GM23338 (cell line): ENCODE results near the gene SLC29A2. TPM values are rescaled to one million over a fixed set of nuclear protein-coding genes. Genes with fewer than 3 reads are reported as not detected.

Source experiments
- ATAC-seq: fragments of 200-7000 bp; cut with Tn5 transposase; 3 replicates; pipeline ENCODE4 v1.9.1; 2020
- DNase-seq: peaks from one replicate; pipeline ENCODE4 v3.0.0-alpha.2; 2015; ENCODE audit warnings: low spot score
- H2AFZ ChIP-seq: fragments of 200-600 bp; sonication (generic); 2 replicates; pipeline ENCODE4 v1.8.0; 2016; ENCODE audit warnings: antibody characterized with exemption, mild to moderate bottlenecking, moderate library complexity
- H3F3A ChIP-seq: fragments of 200-600 bp; sonication (generic); replicated peaks from 2 replicates; pipeline ENCODE4 v1.8.0; 2017; ENCODE audit warnings: antibody characterized with exemption, mixed run types, low read depth
- H3K27ac ChIP-seq: fragments of 200-600 bp; sonication (generic); 2 replicates; pipeline ENCODE4 v1.6.1; 2016; ENCODE audit warnings: low read depth
- H3K27me3 ChIP-seq: fragments of 200-600 bp; sonication (generic); 2 replicates; pipeline ENCODE4 v1.8.0; 2016; ENCODE audit warnings: mild to moderate bottlenecking, mixed run types, moderate library complexity; ENCODE audit not compliant: insufficient read depth
- H3K36me3 ChIP-seq: fragments of 200-600 bp; sonication (generic); 2 replicates; pipeline ENCODE4 v1.8.0; 2016; ENCODE audit warnings: mild to moderate bottlenecking; ENCODE audit not compliant: insufficient read depth
- H3K4me1 ChIP-seq: fragments of 200-600 bp; sonication (generic); 2 replicates; pipeline ENCODE4 v1.8.0; 2016; ENCODE audit warnings: mild to moderate bottlenecking, moderate library complexity; ENCODE audit not compliant: insufficient read depth
- H3K4me2 ChIP-seq: fragments of 200-600 bp; sonication (generic); 2 replicates; pipeline ENCODE4 v1.7.1; 2017; ENCODE audit warnings: mixed run types
- H3K4me3 ChIP-seq: fragments of 200-600 bp; sonication (generic); 2 replicates; pipeline ENCODE4 v1.6.1; 2016; ENCODE audit warnings: mixed run types
- H3K79me2 ChIP-seq: fragments of 200-600 bp; sonication (generic); replicated peaks from 2 replicates; pipeline ENCODE4 v1.8.0; 2017; ENCODE audit warnings: mild to moderate bottlenecking; ENCODE audit not compliant: insufficient read depth
- H3K9me2 ChIP-seq: fragments of 200-600 bp; sonication (generic); 2 replicates; pipeline ENCODE4 v1.8.0; 2017; ENCODE audit not compliant: insufficient read depth
- H4K20me1 ChIP-seq: fragments of 200-600 bp; sonication (generic); replicated peaks from 2 replicates; pipeline ENCODE4 v1.8.0; 2017; ENCODE audit warnings: mild to moderate bottlenecking; ENCODE audit not compliant: insufficient read depth
- H3K27ac Mint-ChIP-seq: 2 replicates; pipeline ENCODE4 v1.8.0; 2020; ENCODE audit warnings: inconsistent platforms, mild to moderate bottlenecking, moderate library complexity, mixed read lengths
- H3K27me3 Mint-ChIP-seq: 3 replicates; pipeline ENCODE4 v1.8.0; 2022; ENCODE audit warnings: low read depth, mild to moderate bottlenecking, moderate library complexity, mixed read lengths, inconsistent platforms; ENCODE audit not compliant: insufficient read depth, poor library complexity
- H3K36me3 Mint-ChIP-seq: 3 replicates; pipeline ENCODE4 v1.8.0; 2021; ENCODE audit warnings: low read depth, mild to moderate bottlenecking, inconsistent platforms, moderate library complexity, mixed read lengths
- H3K4me1 Mint-ChIP-seq: 3 replicates; pipeline ENCODE4 v1.8.0; 2020; ENCODE audit warnings: mild to moderate bottlenecking, inconsistent platforms, mixed read lengths
- H3K4me3 Mint-ChIP-seq: 3 replicates; pipeline ENCODE4 v1.8.0; 2021; ENCODE audit warnings: moderate library complexity, mild to moderate bottlenecking, inconsistent platforms, mixed read lengths
- H3K9me3 Mint-ChIP-seq: 3 replicates; pipeline ENCODE4 v1.8.0; 2020; ENCODE audit warnings: moderate library complexity, mild to moderate bottlenecking, inconsistent platforms, mixed read lengths
- CTCF ChIP-seq, 2 experiments: fragments of 200-600 bp in 1 of 2; sonication (generic) in 1 of 2; conservative IDR thresholded peaks; 2 replicates each; pipeline versions ENCODE4 v1.5.1 to v1.6.1; 2016 to 2017; ENCODE audit warnings: antibody characterized with exemption in 2 of 2, low read depth in 2 of 2, mild to moderate bottlenecking in 2 of 2, moderate library complexity in 1 of 2
- EZH2 ChIP-seq: fragments of 200-600 bp; sonication (generic); IDR thresholded peaks from one replicate; pipeline ENCODE4 v1.8.0; 2017; ENCODE audit warnings: antibody characterized with exemption, mild to moderate bottlenecking, low read depth; ENCODE audit not compliant: unreplicated experiment
- NANOG ChIP-seq: IDR thresholded peaks from 2 replicates; pipeline ENCODE4 v1.6.1; 2016; ENCODE audit warnings: antibody characterized with exemption, borderline replicate concordance
- REST ChIP-seq: IDR thresholded peaks from one replicate; pipeline ENCODE4 v1.6.1; 2018; ENCODE audit warnings: antibody characterized with exemption; ENCODE audit not compliant: unreplicated experiment
- ZNF114 ChIP-seq: fragments of 250-450 bp; sonication (Bioruptor Pico); IDR thresholded peaks from 2 replicates; pipeline ENCODE4 v1.5.0; 2020; ENCODE audit warnings: mild to moderate bottlenecking, moderate library complexity
- ZNF331 ChIP-seq: fragments of 250-450 bp; sonication (Bioruptor Pico); IDR thresholded peaks from 2 replicates; pipeline ENCODE4 v1.5.0; 2020; ENCODE audit warnings: low read depth, mild to moderate bottlenecking, moderate library complexity
- ZNF462 ChIP-seq: fragments of 250-450 bp; sonication (Bioruptor Pico); IDR thresholded peaks from 2 replicates; pipeline ENCODE4 v1.5.0; 2020; ENCODE audit warnings: mild to moderate bottlenecking, moderate library complexity
- polyA plus RNA-seq: library from polyadenylated mRNA; unstranded; fragments of >200 nt; fragmentation: Nextera tagmentation; extraction: Ambion mirVana; gene quantifications from 2 replicates; pipeline ENCODE4 v1.2.1, GENCODE V29; 2016
- total RNA-seq: library from RNA; depleted of rRNA; stranded (reverse); fragments of >200 nt; shearing (Covaris generic); gene quantifications from 2 replicates; pipeline ENCODE4 v1.2.3, GENCODE V29; 2014

The SLC29A2 gene
- total and polyA plus RNA-seq, 2 experiments from 2014 or later = 26.0 to 31.1 TPM

- TF ChIP-seq REST = no peak
- TF ChIP-seq ZNF331 (CRISPR knock-in tag) = no peak
- TF ChIP-seq NANOG = no peak
- TF ChIP-seq EZH2 = no peak
- no peak for TF ChIP-seq CTCF (conservative IDR thresholded peaks at IDR 0.05; ENCODE audit: low read depth in 2 of 2)
Observed at GRCh38 chr11:66415423-66415822, 43.9 kb upstream of the SLC29A2 start (continued).

GRCh38 chr11:66414120-66414934, 42.8 kb upstream of the SLC29A2 start:
- H3K27ac ChIP-seq = peak overlapping the region; percentile 98
- peak; percentile 69 for ATAC-seq
- H3K36me3 ChIP-seq = no peaks in the 10 kb centered on the region
- TF ChIP-seq REST = peak; percentile 16
- no peak for TF ChIP-seq ZNF114 (CRISPR knock-in tag)
- no peak for TF ChIP-seq ZNF462 (CRISPR knock-in tag)
- no peak for TF ChIP-seq NANOG
- H3K4me2 ChIP-seq = peak overlapping the region; percentile 72
- Mint-ChIP-seq H3K4me1 (peaks cover 68% of the 10 kb centered on the region), H3K36me3 (peaks cover 2% of the 10 kb centered on the region; the same call in 1 of the 3 replicates), H3K27me3 (peaks cover 21% of the 10 kb centered on the region), H3K27ac (peak overlapping the region; percentile 70), H3K9me3 (no peaks in the 10 kb centered on the region; the same call in 2 of the 3 replicates), H3K4me3 (peak overlapping the region; percentile 47)
- H3K79me2 ChIP-seq = peaks cover 9% of the 10 kb centered on the region; the same call in 1 of the 2 replicates
- no peak overlapping the region for H2AFZ ChIP-seq
- H4K20me1 ChIP-seq = peaks cover 4% of the 10 kb centered on the region; the same call in 1 of the 2 replicates
- H3K4me3 ChIP-seq = peak overlapping the region; percentile 37
- H3K4me1 ChIP-seq = peaks cover 59% of the 10 kb centered on the region
- peak; percentile 89 for DNase-seq
- peaks cover 32% of the 10 kb centered on the region for H3F3A ChIP-seq
- no peaks in the 10 kb centered on the region for H3K9me2 ChIP-seq
- H3K27me3 ChIP-seq = peaks cover 6% of the 10 kb centered on the region
